OCI-LY3 (cell line): ENCODE data around the gene C20orf202.

Experiments
- H2AFZ ChIP-seq: fragments of 200-600, 300-600 bp; shearing (Covaris generic); 2 replicates; pipeline ENCODE4 v1.6.0; 2014; ENCODE audit warnings: antibody characterized with exemption, low read depth, low read length
- H3K27ac ChIP-seq: fragments of 200-600, 300-600 bp; sonication (generic); 2 replicates; pipeline ENCODE4 v1.5.1; 2014; ENCODE audit warnings: mild to moderate bottlenecking, low read length, moderate library complexity, mixed read lengths
- H3K27me3 ChIP-seq: fragments of 200-600, 300-600 bp; sonication (generic); 2 replicates; pipeline ENCODE4 v1.6.1; 2014; ENCODE audit warnings: low read depth, low read length, mixed read lengths
- H3K36me3 ChIP-seq: fragments of 200-600, 300-600 bp; sonication (generic); replicated peaks from 2 replicates; pipeline ENCODE3; 2014; ENCODE audit warnings: low read depth, low read length, mixed read lengths
- H3K4me1 ChIP-seq: fragments of 300-600, 200-600 bp; sonication (generic); 2 replicates; pipeline ENCODE4 v1.6.1; 2014; ENCODE audit warnings: low read length, mixed read lengths
- H3K4me2 ChIP-seq: fragments of 200-600, 300-600 bp; sonication (generic); 2 replicates; pipeline ENCODE4 v1.6.1; 2014; ENCODE audit warnings: low read length, mixed read lengths
- H3K4me3 ChIP-seq: fragments of 300-600, 200-600 bp; sonication (generic); 2 replicates; pipeline ENCODE4 v1.5.1; 2014; ENCODE audit warnings: antibody characterized with exemption, mild to moderate bottlenecking, low read length, moderate library complexity
- H3K79me2 ChIP-seq: fragments of 300-600, 200-600 bp; shearing (Covaris generic); 2 replicates; pipeline ENCODE4 v1.6.1; 2014; ENCODE audit warnings: mild to moderate bottlenecking, low read length, mixed read lengths
- H3K9ac ChIP-seq: fragments of 300-600, 200-600 bp; shearing (Covaris generic); 2 replicates; pipeline ENCODE4 v1.6.0; 2014; ENCODE audit warnings: mild to moderate bottlenecking, low read length, moderate library complexity
- H3K9me3 ChIP-seq: fragments of 200-600, 300-600 bp; shearing (Covaris generic); 2 replicates; pipeline ENCODE4 v1.6.1; 2014; ENCODE audit warnings: low read length, mixed read lengths; ENCODE audit not compliant: insufficient read depth
- H4K20me1 ChIP-seq: fragments of 200-600, 300-600 bp; sonication (generic); 2 replicates; pipeline ENCODE4 v1.6.1; 2016; ENCODE audit warnings: low read length, mixed read lengths; ENCODE audit not compliant: insufficient read depth
- EZH2phosphoT487 ChIP-seq: fragments of 200-600 bp; shearing (Covaris generic); IDR thresholded peaks from 2 replicates; pipeline ENCODE4 v1.6.1; 2018; ENCODE audit warnings: antibody characterized with exemption, mixed run types, low read depth
- TF ChIP-seq, protein P1 (sequence below): fragments of 200-600, 300-600 bp; sonication (generic); IDR thresholded peaks from 2 replicates; pipeline ENCODE4 v1.5.1; 2014; ENCODE audit warnings: antibody characterized with exemption, low read length, low read depth

The C20orf202 gene

DNA sequence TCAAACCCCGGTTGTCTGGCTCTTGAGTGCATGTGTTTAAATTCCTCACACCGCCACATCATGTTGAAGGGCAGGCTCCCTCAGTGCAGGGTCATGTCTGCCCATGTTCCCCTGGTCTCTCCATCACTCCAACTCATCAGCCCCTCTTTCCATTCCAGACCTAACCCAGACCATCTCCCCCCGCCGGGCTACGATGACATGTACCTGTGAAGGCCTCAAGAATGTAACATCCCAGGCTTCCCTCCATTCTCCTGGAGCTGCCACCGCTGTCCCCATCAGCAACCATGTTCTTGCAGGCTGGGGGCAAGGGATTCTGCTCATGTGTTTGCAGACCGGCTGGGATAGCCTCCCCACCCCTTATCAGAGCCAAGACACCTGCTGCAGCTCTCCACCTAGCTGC is 38.4 kb upstream of the C20orf202 start:
- H4K20me1 ChIP-seq = no peaks in the 10 kb centered on the region; the same call in 1 of the 2 replicates
- H3K79me2 ChIP-seq = no peaks in the 10 kb centered on the region
- no peak overlapping the region for H3K27ac ChIP-seq
- no peaks in the 10 kb centered on the region for H3K4me1 ChIP-seq
- no peak overlapping the region for H3K4me3 ChIP-seq
- H3K9ac ChIP-seq = no peak overlapping the region
- no peak overlapping the region for H2AFZ ChIP-seq
- no peak for TF ChIP-seq EZH2phosphoT487
- TF ChIP-seq, protein P1, sequence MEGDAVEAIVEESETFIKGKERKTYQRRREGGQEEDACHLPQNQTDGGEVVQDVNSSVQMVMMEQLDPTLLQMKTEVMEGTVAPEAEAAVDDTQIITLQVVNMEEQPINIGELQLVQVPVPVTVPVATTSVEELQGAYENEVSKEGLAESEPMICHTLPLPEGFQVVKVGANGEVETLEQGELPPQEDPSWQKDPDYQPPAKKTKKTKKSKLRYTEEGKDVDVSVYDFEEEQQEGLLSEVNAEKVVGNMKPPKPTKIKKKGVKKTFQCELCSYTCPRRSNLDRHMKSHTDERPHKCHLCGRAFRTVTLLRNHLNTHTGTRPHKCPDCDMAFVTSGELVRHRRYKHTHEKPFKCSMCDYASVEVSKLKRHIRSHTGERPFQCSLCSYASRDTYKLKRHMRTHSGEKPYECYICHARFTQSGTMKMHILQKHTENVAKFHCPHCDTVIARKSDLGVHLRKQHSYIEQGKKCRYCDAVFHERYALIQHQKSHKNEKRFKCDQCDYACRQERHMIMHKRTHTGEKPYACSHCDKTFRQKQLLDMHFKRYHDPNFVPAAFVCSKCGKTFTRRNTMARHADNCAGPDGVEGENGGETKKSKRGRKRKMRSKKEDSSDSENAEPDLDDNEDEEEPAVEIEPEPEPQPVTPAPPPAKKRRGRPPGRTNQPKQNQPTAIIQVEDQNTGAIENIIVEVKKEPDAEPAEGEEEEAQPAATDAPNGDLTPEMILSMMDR = no peak
- H3K36me3 ChIP-seq = peaks cover 67% of the 10 kb centered on the region
- no peaks in the 10 kb centered on the region for H3K27me3 ChIP-seq
- no peaks in the 10 kb centered on the region for H3K9me3 ChIP-seq
- H3K4me2 ChIP-seq = no peak overlapping the region

GRCh38 chr20:1165521-1165920 is 37.7 kb upstream of the C20orf202 start:
- Histone ChIP-seq H3K9me3 (no peaks in the 10 kb centered on the region), H3K27me3 (no peaks in the 10 kb centered on the region), H3K4me2 (no peak overlapping the region), H2AFZ (no peak overlapping the region), H3K36me3 (peaks cover 68% of the 10 kb centered on the region), H3K4me1 (no peaks in the 10 kb centered on the region), H3K27ac (no peak overlapping the region), H3K79me2 (no peaks in the 10 kb centered on the region), H3K4me3 (no peak overlapping the region), H3K9ac (no peak overlapping the region), H4K20me1 (peaks cover 3% of the 10 kb centered on the region; the same call in 1 of the 2 replicates)
- TF ChIP-seq EZH2phosphoT487 = no peak
- TF ChIP-seq, protein P1 = no peak

- H3K9ac ChIP-seq = no peak overlapping the region
- no peaks in the 10 kb centered on the region for H3K79me2 ChIP-seq
- H3K4me2 ChIP-seq = no peak overlapping the region
- no peaks in the 10 kb centered on the region for H3K9me3 ChIP-seq
- H4K20me1 ChIP-seq = peaks cover 7% of the 10 kb centered on the region; the same call in 1 of the 2 replicates
- no peaks in the 10 kb centered on the region for H3K27me3 ChIP-seq
- no peak overlapping the region for H2AFZ ChIP-seq
- H3K36me3 ChIP-seq = peaks cover 66% of the 10 kb centered on the region
- H3K27ac ChIP-seq = no peak overlapping the region
- H3K4me1 ChIP-seq = no peaks in the 10 kb centered on the region
- H3K4me3 ChIP-seq = no peak overlapping the region
- no peak for TF ChIP-seq EZH2phosphoT487
- TF ChIP-seq, protein P1 = no peak
Observed at GRCh38 chr20:1165941-1166340, 37.3 kb upstream of the C20orf202 start.

GRCh38 chr20:1166948-1167720 is 36.1 kb upstream of the C20orf202 start:
- Histone ChIP-seq H3K27me3 (no peaks in the 10 kb centered on the region), H3K9ac (no peak overlapping the region), H4K20me1 (peaks cover 15% of the 10 kb centered on the region; the same call in 1 of the 2 replicates), H3K9me3 (no peaks in the 10 kb centered on the region), H3K4me3 (no peak overlapping the region), H3K36me3 (peaks cover 62% of the 10 kb centered on the region), H2AFZ (no peak overlapping the region), H3K79me2 (no peaks in the 10 kb centered on the region), H3K4me2 (no peak overlapping the region), H3K4me1 (no peaks in the 10 kb centered on the region), H3K27ac (no peak overlapping the region)
- TF ChIP-seq EZH2phosphoT487 = no peak
- TF ChIP-seq, protein P1 = no peak
